ENCODE measurements around the gene SPTSSB.

- TF ChIP-seq, protein P1, sequence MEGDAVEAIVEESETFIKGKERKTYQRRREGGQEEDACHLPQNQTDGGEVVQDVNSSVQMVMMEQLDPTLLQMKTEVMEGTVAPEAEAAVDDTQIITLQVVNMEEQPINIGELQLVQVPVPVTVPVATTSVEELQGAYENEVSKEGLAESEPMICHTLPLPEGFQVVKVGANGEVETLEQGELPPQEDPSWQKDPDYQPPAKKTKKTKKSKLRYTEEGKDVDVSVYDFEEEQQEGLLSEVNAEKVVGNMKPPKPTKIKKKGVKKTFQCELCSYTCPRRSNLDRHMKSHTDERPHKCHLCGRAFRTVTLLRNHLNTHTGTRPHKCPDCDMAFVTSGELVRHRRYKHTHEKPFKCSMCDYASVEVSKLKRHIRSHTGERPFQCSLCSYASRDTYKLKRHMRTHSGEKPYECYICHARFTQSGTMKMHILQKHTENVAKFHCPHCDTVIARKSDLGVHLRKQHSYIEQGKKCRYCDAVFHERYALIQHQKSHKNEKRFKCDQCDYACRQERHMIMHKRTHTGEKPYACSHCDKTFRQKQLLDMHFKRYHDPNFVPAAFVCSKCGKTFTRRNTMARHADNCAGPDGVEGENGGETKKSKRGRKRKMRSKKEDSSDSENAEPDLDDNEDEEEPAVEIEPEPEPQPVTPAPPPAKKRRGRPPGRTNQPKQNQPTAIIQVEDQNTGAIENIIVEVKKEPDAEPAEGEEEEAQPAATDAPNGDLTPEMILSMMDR (conservative IDR thresholded peaks at IDR 0.05; ENCODE audit: low read length), result no peak
- no peak for TF ChIP-seq EZH2phosphoT487 (IDR thresholded peaks at IDR 0.05; ENCODE audit: borderline replicate concordance, low read depth, low read length)
Measured at GRCh38 chr3:161400650-161401049, 29.3 kb upstream of the SPTSSB start.
